Astrocyte of the cerebellum (primary cell): ENCODE data around the gene KSR1.

Source experiments
- DNase-seq: peaks from one replicate; pipeline ENCODE4 v3.0.0-alpha.2; 2011; ENCODE audit warnings: low read depth
- H3K4me3 ChIP-seq: 2 replicates; pipeline ENCODE4 v1.5.1; 2011; ENCODE audit warnings: mild to moderate bottlenecking, low read depth, low read length, moderate library complexity
- in situ Hi-C: cut with HindIII; loops from 2 replicates; pipeline ENCODE4 v1.10.0; 2017; ENCODE audit warnings: low sequenced_read_pairs
- TF ChIP-seq, protein P1 (sequence below): IDR thresholded peaks from 2 replicates; pipeline ENCODE4 v1.5.1; 2012; ENCODE audit warnings: low read length, low read depth, moderate library complexity, mild to moderate bottlenecking; ENCODE audit errors: missing control alignments

The KSR1 gene

DNA sequence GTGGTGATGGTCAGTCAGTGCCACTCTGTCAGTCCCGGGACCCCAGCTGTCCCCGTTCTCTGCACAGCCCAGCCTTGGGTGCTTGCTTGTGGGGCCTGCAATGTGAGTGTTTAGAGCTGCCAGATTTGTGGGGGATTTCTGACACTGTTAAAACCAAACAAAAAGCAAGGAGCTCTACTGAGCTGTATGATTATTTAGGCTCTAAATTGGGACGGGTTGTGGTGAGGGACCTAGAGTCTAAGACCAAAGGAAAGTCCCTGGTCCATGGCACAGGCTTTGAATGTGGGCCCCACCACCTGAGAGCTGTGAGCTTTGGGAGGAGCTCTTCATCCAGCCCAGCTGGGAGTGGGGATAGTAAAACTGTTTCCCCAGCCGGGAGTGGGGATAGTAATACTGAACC, 63.3 kb downstream of the KSR1 start:
- TF ChIP-seq, protein P1, sequence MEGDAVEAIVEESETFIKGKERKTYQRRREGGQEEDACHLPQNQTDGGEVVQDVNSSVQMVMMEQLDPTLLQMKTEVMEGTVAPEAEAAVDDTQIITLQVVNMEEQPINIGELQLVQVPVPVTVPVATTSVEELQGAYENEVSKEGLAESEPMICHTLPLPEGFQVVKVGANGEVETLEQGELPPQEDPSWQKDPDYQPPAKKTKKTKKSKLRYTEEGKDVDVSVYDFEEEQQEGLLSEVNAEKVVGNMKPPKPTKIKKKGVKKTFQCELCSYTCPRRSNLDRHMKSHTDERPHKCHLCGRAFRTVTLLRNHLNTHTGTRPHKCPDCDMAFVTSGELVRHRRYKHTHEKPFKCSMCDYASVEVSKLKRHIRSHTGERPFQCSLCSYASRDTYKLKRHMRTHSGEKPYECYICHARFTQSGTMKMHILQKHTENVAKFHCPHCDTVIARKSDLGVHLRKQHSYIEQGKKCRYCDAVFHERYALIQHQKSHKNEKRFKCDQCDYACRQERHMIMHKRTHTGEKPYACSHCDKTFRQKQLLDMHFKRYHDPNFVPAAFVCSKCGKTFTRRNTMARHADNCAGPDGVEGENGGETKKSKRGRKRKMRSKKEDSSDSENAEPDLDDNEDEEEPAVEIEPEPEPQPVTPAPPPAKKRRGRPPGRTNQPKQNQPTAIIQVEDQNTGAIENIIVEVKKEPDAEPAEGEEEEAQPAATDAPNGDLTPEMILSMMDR = no peak
- H3K4me3 ChIP-seq = no peak overlapping the region
- in situ Hi-C loops = no loop called here
- DNase-seq = no peak

DNA sequence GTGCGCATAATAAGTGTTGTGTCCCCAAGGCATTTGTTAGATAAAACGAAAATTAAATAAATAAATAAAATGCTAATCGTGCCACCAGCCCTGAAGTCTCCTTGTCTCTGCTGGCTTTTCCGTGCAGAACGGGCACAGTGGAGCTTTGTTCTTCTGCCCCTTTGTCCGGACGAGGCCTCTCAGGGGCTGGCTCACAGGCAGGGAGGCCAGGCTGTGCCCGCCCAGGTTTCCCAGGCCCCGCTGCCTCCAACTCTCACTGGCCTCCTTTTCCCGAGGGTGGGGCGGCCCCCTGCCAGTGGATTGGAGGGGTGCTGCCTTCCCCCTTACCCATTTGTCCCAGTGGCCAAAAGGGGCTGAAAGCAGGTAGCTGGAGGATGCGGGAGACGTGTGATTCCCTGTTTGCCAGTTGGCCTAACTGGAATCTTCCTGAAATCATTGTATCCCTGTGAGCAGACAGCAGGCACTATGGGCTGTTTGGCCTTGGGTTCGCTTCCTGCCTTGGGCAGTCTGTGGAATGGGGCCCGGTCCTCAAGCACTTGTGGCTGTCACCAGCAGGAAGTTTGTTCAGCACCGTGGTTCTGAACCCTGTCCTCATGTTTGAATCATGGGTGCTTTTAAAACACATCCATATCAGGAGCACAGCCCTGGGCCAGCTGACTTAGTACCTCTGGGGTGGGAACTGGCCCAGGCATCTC, 64.4 kb downstream of the KSR1 start:
- DNase-seq = no peak
- in situ Hi-C loops = no loop called here
- TF ChIP-seq, protein P1 = no peak
- no peak overlapping the region for H3K4me3 ChIP-seq

DNA sequence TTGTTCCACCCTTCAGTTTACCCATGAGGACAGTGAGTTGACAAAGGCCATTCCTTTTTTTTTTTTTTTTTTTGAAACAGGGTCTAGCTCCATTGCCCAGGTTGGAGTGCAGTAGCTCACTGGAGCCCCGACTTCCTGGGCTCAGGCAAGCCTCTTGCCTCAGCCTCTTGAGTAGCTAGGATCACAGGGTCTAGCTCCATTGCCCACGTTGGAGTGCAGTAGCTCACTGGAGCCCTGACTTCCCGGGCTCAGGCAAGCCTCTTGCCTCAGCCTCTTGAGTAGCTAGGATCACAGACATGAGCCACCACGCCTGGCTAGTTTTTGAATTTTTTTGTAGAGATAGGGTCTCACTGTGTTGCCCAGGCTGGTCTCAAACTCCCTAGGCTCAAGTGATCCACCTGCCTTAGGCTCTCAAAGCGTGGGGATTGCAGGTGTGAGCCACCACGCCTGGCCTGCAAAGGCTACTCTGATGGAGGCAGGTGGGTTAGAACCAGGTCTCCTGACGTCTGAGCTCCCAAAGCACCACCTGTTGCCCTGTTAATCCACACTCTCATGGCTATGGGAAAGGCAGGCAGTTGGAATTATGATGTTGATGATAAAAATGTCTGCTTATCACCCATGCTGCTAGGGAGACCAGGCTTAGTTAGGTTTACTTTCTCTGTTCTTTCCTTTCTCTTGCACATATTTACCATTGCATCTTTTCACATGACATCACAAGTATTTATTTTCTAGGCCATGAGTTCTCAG, 65.2 kb downstream of the KSR1 start:
- in situ Hi-C loops = no loop called here
- no peak for DNase-seq
- H3K4me3 ChIP-seq = no peak overlapping the region
- TF ChIP-seq, protein P1 = no peak

DNA sequence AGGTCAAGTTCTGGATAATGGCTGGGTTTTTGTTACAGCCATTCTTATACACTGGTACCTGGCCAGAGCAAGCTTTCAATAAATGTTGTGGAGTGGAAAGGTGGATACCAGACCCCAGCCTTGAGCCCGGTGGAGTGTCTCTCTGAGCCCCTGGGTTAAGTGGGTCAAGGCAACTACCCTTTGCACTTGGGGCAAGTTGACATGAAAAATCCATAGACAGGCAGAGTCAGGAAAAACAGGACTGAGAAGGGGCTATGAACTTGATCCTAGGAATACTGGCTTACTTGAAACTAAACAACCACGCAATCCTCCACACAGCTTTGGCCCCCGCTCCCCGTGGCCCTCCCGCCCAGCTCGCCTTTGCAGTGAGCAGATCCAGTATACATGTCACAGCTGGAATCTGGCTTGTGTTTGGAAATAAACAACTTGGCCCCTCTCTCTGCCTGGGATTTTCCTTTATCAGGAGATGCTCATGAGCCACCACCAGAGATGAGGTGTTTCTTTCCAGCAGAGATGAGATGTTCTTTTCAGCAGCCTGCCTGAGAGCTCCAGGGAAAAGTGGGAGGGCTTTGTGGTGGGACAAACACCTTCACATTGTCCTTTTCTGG, 65.9 kb downstream of the KSR1 start:
- DNase-seq = no peak
- TF ChIP-seq, protein P1 = no peak
- in situ Hi-C loops = no loop called here

DNA sequence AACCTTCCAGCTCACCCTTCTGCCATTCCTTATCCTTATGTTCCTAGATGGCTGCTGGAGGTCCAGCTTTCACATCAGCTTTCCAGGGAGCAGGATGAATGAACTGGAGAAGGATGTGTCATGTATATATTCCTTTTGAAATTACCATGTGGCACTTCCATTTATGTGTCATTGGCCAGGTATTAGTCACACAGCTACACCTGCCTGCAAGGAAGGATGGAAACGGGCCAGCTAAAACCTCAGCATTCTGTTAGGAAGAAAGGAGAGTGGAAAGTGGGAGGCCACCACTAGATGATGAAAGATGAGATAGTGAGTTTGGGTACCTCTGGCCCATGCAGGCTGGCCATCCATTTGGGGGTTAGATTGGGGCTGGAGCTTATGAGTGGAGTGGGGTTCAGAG, 67.5 kb downstream of the KSR1 start:
- no peak for DNase-seq
- TF ChIP-seq, protein P1 = no peak
- in situ Hi-C loops = no loop called here
- H3K4me3 ChIP-seq = no peak overlapping the region

More for the DNA sequence above, 65.9 kb downstream of the KSR1 start:
- no peak overlapping the region for H3K4me3 ChIP-seq

DNA sequence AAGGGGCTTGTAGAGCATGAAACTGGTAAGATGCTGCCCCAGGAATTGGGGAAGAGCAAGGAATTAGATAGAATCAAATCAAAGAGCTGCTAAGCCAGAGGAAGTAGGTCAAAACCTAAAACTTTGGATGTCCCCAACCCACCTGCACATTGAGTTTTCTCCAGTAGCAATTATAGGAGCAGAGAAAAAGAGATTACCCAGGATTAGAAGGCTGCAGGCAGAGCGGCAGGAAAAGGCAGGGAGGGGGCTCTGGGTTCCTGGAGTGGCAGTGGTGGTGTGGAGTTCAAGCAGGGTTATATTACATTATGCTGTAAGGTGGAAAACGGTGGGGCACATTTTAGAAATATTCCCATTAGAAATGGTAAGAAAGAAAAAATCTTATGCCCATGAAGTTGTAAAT, 68.3 kb downstream of the KSR1 start:
- in situ Hi-C loops = no loop called here
- TF ChIP-seq, protein P1 = no peak
- DNase-seq = no peak
- no peak overlapping the region for H3K4me3 ChIP-seq
